ENCODE results near the gene PI16.
A peak's percentile ranks its signal among the peaks of the same experiment; 100 is the strongest.

PI16 gene

DNA sequence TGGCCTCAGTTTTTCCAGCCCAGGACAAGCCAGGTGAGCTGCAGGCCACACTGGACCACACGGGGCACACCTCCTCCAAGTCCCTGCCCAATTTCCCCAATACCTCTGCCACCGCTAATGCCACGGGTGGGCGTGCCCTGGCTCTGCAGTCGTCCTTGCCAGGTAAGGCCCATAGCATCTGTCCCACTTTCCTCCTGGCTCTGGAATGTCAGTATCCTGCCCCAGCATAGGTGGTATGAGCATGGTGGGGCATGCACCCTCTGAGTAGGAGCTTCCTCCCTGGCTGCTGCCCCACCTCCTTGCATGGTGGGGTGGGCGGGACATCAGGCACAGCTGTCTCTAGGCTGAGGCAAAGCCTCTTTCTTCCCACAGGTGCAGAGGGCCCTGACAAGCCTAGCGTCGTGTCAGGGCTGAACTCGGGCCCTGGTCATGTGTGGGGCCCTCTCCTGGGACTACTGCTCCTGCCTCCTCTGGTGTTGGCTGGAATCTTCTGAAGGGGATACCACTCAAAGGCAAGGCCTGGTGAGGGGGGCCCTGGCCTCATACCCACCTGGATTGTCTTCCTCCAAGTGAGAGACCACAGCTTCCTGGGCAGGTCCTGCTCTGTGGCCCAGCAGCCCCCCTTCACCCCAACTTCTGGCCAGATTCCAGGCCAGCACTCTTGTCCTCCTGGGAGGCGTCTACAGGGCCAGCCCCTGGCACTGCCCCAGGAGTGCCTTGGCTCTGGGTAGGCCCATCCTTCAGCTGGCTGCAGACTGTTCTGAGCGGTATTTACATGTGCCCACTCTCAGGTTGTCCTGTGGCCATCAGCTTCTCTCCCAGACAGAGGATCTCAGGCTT lies 9.1 kb downstream of the PI16 start:
- DNase-seq (ENCODE audit: low read depth) = peak; percentile 47
- TF ChIP-seq CTCF (IDR thresholded peaks at IDR 0.05; ENCODE audit: insufficient read depth, low read depth, low read length, missing control alignments) = no peak
- no peak overlapping the region for H3K4me3 ChIP-seq (ENCODE audit: low read length)

- DNase-seq (ENCODE audit: low read depth) = no peak
- H3K4me3 ChIP-seq (ENCODE audit: low read length) = no peak overlapping the region
- no peak for TF ChIP-seq CTCF (IDR thresholded peaks at IDR 0.05; ENCODE audit: insufficient read depth, low read depth, low read length, missing control alignments)
These were observed 9.8 kb downstream of the PI16 start for GRCh38 chr6:36964349-36964748.

DNA sequence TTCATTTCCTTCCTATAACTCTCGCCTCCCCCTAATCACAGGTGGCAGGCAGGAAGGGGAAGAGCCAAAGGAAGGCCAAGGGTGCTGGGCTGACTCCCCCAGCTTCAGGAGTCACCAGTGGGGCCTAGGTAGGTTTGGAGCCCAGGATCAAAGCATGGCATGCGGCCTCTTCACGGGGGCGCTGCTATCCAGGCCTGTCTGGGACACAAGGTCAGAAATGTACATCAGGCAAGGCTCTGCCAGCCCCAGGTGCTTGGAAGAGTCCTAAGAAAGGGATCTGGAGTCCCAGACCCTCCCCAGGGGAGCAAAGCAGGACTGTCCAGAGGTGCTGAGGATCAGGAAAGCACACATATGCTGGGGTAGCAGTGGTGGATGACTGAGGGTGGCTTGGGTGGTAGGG lies 10.4 kb downstream of the PI16 start:
- H3K4me3 ChIP-seq (ENCODE audit: low read length) = no peak overlapping the region
- no peak for TF ChIP-seq CTCF (IDR thresholded peaks at IDR 0.05; ENCODE audit: insufficient read depth, low read depth, low read length, missing control alignments)
- DNase-seq (ENCODE audit: low read depth) = no peak

GRCh38 chr6:36967301-36967700 lies 12.8 kb downstream of the PI16 start:
- TF ChIP-seq CTCF (IDR thresholded peaks at IDR 0.05; ENCODE audit: insufficient read depth, low read depth, low read length, missing control alignments) = no peak
- no peak overlapping the region for H3K4me3 ChIP-seq (ENCODE audit: low read length)
- no peak for DNase-seq (ENCODE audit: low read depth)

GRCh38 chr6:36967757-36968156 lies 13.2 kb downstream of the PI16 start:
- TF ChIP-seq CTCF (IDR thresholded peaks at IDR 0.05; ENCODE audit: insufficient read depth, low read depth, low read length, missing control alignments) = no peak
- H3K4me3 ChIP-seq (ENCODE audit: low read length) = no peak overlapping the region
- no peak for DNase-seq (ENCODE audit: low read depth)

DNA sequence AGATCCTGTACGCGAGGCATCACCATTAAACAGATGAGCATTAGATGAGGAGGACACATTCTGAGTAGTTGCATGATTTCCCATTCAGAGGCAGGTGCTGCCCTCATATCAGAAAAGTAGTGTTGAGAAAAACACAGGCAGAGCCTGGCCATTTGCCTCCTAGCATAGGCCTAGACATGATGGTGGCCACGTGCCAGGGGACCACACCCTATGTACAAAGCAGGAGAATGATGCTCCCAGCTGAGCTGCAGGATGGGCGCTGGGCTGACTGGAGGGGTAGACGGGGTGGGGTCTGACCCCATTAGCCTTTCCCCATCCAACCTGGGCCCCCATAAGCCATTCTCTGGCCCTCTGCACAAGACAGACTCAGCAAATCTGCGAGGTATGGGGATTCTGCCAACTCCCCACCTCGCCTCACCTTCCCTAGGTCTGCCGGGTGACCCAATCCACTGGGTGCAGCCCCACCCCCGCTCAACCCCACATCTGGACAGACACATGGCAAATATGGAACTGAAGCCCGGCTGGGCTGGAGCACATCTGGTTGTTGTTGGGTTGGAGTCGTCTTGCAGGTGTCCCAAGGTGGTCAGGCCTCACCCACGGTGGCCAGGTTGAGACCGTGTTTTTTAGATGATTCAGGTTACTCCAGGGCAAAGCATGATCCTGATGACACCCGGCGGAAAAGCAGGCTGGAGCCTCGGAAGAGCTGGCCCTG lies 13.9 kb downstream of the PI16 start:
- no peak for TF ChIP-seq CTCF (IDR thresholded peaks at IDR 0.05; ENCODE audit: insufficient read depth, low read depth, low read length, missing control alignments)
- peak; percentile 71 for DNase-seq (ENCODE audit: low read depth)
- H3K4me3 ChIP-seq (ENCODE audit: low read length) = no peak overlapping the region

Data from epithelial cell of esophagus (primary cell).